Activated gamma-delta T cell treated with anti-CD3 and anti-CD28 coated beads, Interleukin-2, amount 50 U/mL, for 16 hours (primary cell): ENCODE measurements around the gene HBE1.
"Not testable (repeated sequence)": the region's sequence is repeated elsewhere in the genome, so short reads cannot be mapped to it uniquely, and the experiment has no call there.

ENCODE experiments used
- DNase-seq: peaks from one replicate; pipeline ENCODE4 v3.0.0-alpha.2; 2020; ENCODE audit warnings: low read depth

HBE1 gene

DNA sequence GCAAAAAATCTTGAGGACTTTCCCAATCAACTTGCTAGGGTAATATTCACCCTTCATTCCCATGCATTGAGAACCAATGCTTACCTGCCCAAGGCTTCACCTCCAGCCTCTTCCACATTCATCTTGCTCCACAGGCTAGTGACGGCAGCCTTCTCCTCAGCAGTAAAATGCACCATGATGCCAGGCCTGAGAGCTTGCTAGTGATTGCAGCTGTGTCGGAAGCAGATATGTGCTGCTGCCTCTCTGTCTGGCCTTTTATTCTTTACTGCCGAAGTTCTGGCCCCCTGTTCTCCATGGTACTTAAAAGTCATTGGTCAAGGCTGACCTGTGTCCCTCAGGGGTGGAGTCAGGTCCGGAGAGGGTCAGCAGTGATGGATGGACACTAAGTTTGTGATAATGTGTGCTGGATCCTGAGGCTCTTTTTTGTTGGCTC is at the start of gene HBE1:
TSS of gene HBE1 (minus strand) at position 231 of the 433 bp plus-strand sequence. CDS start at position 176, 55 bp downstream.
- no peak for DNase-seq

DNA sequence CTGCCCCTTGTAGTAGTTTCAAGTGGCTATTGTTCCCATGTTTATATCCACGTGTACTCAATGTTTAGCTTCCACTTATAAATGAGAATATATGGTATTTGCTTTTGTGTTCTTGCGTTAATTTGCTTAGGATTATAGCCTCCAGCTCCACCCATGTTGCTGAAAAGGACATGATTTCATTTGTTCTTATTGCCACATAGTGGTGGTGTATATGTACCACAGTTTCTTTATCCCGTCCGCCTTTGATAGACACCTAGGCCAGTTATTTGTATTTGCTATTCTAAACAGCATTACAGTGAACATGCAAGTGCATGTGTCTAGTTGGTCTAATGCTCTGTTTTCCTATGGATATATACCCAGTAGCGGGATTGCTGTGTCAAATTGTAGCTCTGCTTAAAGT is 47.5 kb upstream of the HBE1 start:
- no peak for DNase-seq

DNA sequence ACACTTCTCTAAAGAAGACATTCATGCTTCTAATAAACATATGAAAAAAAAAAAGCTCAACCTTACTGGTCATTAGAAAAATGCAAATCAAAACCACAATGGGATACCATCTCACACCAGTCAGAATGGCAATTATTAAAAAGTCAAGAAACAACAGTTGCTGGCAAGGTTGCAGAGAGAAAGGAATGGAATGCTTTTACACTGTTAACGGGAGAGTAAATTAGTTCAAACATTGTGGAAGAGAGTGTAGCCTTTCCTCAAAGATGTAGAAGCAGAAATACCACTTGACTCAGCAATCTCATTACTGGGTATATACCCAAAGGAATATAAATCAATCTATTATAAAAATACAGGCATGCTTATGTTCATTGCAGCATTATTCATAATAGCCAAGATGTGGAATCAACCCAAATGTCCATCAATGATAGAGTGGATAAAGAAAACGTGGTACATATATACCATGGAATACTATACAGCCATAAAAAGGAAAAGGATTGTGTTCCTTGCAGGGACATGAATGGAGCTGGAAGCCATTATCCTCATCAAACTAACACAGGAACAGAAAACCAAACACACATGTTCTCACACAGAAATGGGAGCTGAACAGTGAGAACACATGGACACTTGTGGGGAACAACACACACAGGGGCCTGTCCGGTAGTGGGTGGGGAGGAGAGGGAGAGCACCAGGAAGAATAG is 43.7 kb upstream of the HBE1 start:
- DNase-seq = not testable (repeated sequence)

DNA sequence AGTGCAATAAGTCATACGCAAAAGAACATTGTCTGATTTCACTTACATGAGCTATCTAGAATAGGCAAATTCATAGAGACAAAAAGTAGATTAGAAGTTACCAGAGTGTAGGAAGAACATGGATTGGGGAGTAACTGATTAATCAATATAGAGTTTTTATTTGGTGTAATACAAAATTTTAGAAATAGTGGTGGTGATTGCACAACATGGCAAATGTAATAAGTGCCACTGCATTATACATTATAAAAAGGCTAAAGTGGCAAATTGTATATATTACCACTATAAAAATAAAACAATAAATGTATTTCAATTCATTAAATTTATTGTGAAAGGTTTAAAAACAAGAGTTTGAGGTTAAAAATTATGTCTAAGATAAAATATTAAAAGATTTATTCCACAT is 40.7 kb upstream of the HBE1 start:
- DNase-seq = no peak

DNA sequence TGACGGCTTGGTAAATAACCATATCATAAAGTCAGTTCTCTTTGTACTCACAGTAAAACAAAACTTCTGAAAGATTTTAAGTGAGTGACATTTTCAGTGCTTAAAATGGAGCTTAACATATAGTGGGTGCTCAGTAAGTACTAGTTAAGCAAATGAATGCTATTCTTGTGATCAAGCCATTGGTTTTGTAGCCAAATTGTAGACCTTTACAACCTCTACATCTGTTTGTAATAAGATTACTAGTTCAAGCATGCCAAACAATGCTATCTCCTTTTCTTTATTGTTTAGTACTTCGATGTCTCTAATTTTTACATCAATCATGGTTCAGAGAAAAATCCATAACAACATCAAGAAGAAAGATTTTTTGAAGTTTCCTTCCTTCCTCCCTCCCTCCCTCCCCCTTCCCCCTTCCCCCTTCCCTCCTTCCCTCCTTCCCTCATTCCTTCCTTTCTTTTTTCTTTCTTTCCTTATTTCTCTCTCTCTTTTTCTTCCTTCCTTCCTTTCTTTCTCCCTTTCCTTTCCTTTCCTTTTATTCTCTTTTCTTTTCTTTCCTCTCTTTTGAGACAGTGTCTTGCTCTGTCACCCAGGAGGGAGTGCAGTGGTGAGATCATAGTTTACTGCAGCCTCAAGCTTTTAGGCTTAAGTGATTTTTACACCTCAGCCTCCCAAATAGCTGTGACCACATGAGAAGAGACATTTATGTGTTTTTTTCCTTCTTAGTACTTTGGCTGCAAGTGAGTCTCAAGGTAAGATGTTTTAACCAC is 37.7 kb upstream of the HBE1 start:
- no peak for DNase-seq

DNA sequence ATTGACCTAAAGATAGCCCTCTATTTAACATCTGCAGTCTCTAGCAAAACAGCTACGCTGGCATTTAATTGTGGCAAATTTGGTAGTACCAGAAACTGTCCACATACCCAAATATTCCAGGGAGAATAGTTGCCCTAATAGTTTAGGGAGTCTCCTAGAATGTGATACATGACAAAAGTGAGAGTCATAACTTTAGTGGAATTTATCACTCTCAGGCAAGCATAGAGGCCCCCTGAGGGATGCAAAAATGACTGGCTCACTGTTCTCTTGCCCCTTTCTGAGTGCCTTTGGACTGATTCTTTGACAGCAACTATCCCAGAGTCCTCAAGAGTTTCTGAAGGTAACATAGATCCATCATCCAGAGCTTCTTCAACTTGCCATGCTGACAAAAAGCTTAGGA is 34.3 kb upstream of the HBE1 start:
- no peak for DNase-seq

DNA sequence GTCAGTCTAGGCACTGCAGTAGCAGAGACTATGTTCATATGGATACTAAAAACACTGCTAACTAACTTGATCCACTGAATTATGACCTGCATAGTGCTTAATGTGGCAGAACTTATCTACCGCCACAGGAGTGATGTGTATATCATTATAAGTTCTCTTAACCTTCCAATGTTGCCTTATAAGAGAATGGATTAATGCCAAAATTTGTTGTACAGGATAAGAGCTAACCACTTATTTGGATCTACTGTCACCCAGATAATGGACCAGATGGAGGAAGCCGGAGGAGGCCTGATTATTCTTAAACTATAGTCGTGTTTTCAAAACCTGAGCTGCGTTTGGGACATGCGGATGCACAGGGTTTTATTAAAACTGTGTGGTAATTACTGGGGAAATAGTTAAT is 33.9 kb upstream of the HBE1 start:
- no peak for DNase-seq

DNA sequence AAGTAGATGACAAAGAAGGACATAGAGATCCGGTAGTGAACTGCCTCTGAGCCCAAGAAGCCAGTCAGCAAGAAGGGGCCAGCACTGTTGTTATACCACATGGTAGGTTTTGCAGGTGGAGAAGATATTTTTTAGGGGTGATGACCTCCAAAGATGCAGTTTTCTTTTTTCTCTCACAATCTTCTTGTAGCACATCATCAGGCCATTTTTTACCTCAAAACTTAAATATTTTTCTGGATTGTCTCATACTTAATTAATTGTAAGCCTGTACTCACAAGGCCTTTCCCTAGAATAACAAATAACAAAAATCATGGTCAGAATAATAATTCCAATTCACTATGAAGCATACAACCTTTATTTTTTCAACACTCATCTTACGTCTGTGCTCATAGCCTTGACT is 32.1 kb upstream of the HBE1 start, which contains the start of gene OR51B4:
TSS of gene OR51B4 (minus strand) at position 101 of the 400 bp plus-strand sequence. CDS start at position 101, 0 bp downstream.
- DNase-seq = no peak

DNA sequence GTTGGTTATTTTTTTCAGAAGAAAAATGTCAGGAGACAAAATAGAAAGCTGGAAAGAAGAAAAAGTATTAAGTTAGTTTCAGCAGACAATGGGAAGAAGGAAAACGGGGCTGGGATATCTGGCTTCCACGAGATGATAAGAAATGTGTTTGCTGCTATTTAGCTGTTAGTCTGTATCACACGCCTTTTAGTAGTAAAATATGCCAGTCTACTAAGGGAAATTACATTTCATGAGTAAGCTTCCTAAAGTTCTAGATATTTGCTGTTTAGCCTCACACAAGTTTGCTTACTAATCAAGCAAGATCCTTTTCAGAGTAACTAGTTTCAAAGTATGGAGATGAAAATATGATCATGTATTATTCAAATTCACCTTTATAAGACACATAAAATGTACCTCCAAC is 30.5 kb upstream of the HBE1 start:
- no peak for DNase-seq

DNA sequence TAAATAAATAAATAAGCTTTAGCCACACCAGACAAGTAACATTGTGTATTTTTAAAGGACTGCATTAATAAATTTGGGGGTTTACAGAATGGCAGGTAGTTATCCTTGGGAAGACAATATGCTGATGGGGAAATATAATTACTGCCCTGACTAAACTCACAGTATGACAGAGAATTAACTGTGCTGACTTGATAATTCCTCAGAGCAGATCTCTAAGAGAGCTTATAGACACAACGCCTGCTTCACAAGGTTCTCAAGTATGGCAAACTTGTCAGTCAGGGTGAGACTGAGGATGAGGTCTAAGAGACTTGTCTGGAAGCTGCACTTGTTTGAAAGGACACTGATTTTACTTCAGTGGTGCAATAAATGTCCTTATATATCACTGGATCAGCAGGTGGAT is 28.7 kb upstream of the HBE1 start:
- no peak for DNase-seq

DNA sequence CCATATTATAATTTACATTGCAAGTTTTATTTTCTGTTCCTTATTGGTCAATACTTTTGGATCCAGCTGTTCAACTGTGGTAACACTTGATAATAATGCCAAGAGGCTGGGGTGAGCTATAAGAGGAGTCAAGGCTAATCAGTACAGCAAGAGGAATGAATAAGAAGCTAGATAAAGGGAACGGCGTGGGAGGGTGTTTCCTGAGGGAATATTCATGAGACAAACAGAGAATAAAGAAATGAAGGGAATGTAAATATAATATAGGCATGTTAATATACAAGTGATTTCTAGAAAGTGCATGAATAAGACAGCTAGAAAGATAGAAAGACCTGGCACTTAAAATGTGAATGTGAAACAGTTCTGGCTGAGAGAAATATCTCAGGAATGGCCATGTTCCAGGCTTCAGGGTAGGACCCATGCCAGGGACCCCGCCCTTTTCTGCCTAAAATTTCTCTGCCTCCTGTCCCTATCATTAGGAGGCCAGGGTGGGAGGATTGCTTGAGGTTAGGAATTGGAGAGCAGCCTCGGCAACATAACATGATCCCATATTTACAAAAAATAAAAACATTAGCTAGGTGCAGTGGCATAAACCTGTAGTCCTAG is 28.1 kb upstream of the HBE1 start:
- no peak for DNase-seq

DNA sequence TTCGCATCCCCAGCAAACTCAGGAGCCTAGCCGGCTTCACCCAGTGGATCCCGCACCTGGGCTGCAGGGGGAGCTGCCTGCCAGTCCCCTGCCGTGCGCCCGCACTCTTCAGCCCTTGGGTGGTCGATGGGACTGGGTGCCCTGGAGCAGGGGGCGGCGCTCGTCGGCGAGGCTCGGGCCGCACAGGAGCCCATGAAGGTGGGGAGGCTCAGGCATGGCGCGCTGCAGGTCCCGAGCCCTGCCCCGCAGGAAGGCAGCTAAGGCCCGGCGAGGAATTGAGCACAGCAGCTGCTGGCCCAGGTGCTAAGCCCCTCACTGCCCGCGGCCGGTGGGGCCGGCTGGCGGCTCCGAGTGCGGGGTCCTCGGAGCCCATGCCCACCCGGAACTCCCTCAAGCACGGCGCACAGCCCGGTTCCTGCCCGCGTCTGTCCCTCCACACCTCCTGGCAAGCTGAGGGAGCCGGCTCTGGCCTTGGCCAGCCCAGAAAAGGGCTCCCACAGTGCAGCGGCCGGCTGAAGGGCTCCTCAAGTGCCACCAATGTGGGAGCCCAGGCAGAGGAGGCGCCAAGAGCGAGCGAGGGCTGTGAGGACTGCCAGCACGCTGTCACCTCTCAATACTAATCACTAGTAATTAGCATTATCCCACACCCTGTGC is 24.7 kb upstream of the HBE1 start:
- not testable (repeated sequence) for DNase-seq

DNA sequence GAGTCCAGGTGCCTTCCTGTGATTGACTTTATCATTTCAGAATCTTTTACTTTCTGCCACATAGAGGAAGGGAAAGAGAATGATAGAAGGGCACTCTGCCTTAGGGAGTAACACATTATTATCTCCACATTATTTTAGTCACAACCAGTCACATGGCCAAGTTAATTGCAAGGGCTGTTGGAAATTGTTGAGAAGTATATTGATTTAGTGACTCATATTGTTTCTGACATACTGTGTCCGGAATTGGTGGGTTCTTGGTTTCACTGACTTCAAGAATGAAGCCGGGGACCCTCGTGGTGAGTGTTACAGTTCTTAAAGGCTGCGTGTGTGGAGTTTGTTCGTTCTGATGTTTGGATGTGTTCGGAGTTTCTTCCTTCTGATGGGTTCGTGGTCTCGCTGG is 23.3 kb upstream of the HBE1 start:
- no peak for DNase-seq

DNA sequence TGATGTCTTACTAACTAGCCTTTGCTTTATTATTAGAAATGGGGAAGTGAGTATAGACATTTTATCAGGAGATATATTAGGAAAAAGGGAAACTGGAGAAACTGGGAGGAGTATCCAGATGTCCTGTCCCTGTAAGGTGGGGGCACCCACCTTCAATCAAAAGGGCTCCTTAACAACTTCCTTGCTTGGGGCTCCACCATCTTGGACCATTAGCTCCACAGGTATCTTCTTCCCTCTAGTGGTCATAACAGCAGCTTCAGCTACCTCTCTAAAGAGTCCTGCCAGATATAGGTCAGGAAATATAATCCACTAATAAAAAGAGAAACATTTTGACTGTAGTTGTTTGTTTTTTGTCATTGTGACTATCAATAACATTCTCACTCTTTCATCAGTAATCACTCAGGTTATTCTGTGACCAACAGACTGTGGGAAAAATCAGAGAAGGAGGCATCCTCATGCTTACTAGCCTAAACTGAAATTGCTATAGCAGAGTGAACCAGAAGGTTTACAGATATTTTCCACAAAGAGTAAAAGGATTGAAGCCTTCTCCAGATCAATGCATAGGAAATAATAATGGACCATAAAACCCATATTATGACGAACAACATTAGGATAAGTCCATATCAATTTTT is 21.6 kb upstream of the HBE1 start:
- no peak for DNase-seq

DNA sequence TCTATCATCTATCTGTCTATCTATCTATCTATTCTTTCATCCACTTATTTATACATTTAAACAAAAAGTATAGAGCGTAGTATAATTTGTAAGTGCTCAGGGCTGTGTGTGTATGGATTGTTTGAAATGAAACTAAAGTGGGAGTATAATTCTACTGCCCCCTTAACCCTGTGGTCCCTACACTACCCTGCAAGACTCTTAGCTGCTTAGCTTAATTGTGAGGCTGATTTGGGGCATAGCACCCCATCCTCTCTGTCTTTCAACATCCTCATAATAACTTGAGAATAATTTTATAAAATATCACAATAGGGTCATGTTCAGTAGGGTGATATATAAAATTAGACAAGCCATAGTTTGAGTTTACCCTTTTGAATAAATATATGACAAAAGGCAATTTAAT is 20.4 kb upstream of the HBE1 start:
- DNase-seq = no peak

DNA sequence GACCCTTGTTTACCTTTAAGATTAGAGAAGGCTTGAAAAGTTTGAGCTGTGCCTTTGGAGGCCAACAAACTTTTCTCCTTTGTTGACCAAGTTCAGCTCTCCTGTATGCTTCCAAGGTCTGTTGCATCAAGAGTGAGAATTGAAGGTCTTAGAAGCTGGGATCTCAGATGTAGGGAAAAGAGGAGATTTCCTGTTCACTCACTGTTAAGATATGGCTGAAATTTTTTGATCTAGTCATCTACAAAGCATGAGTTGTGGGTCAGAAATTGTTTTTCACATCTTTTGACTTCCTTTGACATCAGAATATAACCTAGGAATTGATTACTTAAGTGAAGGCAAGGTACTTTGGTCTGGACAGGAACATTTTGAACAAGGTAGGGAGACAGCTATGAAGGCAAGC is 20.0 kb upstream of the HBE1 start:
- DNase-seq = no peak

DNA sequence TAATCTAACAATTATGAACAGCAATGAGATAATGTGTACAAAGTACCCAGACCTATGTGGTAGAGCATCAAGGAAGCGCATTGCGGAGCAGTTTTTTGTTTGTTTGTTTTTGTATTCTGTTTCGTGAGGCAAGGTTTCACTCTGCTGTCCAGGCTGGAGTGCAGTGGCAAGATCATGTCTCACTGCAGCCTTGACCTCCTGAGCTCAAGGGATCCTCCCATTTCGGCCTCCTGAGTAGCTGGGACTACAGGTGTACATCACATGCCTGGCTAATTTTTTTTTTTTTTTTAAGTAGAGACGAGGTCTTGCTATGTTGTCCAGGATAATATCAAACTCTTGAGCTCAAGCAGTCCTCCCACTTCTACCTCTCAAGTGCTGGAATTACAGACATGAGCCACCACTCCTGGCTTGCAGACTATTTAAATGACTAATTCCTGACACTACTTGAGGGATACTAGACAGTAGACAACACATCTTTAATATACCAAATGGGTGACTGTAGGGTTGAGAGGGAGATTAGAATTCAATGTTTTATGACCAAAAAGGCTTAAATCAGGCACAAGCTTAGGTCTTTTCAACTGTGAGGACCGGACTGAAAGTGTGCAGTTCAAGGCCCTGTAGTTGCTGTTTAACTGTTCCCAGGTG is 19.3 kb upstream of the HBE1 start:
- no peak for DNase-seq

DNA sequence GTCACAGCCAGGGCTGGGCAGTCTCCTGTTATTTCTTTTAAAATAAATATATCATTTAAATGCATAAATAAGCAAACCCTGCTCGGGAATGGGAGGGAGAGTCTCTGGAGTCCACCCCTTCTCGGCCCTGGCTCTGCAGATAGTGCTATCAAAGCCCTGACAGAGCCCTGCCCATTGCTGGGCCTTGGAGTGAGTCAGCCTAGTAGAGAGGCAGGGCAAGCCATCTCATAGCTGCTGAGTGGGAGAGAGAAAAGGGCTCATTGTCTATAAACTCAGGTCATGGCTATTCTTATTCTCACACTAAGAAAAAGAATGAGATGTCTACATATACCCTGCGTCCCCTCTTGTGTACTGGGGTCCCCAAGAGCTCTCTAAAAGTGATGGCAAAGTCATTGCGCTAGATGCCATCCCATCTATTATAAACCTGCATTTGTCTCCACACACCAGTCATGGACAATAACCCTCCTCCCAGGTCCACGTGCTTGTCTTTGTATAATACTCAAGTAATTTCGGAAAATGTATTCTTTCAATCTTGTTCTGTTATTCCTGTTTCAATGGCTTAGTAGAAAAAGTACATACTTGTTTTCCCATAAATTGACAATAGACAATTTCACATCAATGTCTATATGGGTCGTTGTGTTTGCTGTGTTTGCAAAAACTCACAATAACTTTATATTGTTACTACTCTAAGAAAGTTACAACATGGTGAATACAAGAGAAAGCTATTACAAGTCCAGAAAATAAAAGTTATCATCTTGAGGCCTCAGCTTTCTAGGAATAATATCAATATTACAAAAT is 18.6 kb upstream of the HBE1 start:
- DNase-seq = no peak

DNA sequence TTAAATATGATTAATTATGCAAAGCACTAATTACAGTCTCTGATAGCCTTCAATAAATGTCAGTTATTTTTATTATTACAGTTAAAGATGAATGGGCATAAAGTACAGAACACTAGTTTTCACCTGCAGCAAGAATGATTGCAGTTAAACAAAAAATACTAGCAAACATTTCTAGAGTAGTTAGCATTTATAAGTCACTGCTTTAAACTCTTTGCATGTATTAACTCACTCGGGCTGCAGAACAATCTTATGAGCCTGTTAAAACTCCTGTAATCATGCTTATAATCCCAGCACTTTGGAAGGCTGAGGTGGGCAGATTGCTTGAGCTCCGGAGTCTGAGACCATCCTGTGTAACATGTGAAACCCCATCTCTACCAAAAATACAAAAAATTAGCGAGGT is 17.2 kb upstream of the HBE1 start:
- DNase-seq = no peak

DNA sequence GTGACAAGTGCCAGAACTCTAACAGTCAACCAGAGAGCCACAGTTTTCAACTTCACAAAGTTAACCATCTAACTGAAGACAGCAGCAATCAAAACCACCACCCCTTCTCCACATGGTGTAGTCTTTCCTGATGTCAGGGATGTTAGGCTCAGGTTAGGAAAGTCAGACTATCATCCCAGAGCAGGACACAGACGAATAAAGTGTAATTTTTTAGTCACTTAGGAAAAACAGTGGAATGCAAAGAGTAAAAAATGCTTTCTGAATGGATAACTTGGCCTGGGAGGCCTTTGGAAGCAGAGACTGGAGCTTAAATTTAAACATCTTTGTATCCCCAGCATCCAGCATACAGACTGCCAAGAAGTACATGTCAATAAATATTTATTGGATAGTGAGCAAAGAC is 16.6 kb upstream of the HBE1 start:
- no peak for DNase-seq
